GM23248 (cell line): Measurements from ENCODE around the gene BMP10.

ENCODE experiments used
- EZH2 ChIP-seq: fragments of 200-600 bp; sonication (generic); IDR thresholded peaks from 2 replicates; pipeline ENCODE4 v1.6.1; 2018; ENCODE audit warnings: antibody characterized with exemption, mild to moderate bottlenecking; ENCODE audit not compliant: insufficient read depth, poor library complexity, severe bottlenecking
- EZH2phosphoT487 ChIP-seq: fragments of 200-600 bp; sonication (generic); IDR thresholded peaks from 2 replicates; pipeline ENCODE4 v1.6.1; 2018; ENCODE audit warnings: antibody characterized with exemption, moderate library complexity, mild to moderate bottlenecking, low read depth; ENCODE audit not compliant: insufficient read depth

DNA sequence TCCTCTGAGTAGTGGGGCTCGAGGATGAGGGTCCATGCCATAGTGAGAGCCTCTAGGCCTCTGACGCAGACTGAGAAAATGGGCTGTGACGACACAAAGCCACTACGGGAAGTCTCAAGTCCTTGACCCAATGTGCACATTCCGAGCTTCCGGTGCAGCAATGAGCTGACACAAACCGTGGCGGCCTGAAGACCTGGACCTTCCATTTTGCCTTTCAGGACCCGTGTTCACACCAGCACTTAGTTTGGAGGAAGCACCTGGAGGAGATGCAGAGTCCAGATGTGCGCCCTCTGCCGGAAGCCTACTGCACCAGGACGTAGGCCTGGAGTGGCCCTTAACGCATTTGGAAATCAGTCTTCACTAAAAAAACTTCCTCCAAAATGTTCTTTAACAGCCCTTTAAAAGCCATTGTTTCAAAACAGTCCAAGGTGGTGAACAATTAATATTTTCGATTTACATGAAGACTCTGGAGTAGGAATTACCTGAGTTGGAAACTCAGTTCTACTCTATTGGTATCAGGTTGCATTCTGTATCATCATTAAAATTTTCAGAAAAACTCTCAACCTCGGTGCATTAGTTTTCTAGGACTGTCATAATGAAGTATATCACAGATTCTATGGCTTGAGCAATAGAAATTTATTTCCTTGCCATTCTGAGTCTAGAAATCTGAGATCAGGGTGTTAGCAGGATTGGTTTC lies 33.9 kb downstream of the BMP10 start:
- TF ChIP-seq EZH2: no peak
- TF ChIP-seq EZH2phosphoT487: no peak
